ENCODE measurements around the gene ZBTB12.

ZBTB12 gene

GRCh38 chr6:31901953-31902643 lies at the start of gene ZBTB12:
TSS of gene ZBTB12 (minus strand) at chr6:31902086. CDS start at chr6:31901305, 781 bp downstream.
- H3K36me3 Mint-ChIP-seq (ENCODE audit: insufficient read depth) = peaks cover 16% of the 10 kb centered on the region
- ATAC-seq (replicated peaks; ENCODE audit: extremely low read depth, poor library complexity, severe bottlenecking) = peak; percentile 53
- DNase-seq (ENCODE audit: low spot score in 2 of 2) = peak; percentile 68 to 77
- H3K9me3 Mint-ChIP-seq = no peaks in the 10 kb centered on the region
- H3K27me3 Mint-ChIP-seq = peaks cover 8% of the 10 kb centered on the region
- peaks cover 34% of the 10 kb centered on the region for H3K4me1 Mint-ChIP-seq
- peak within 1 kb of the TSS; percentile 2 for H3K27ac Mint-ChIP-seq (ENCODE audit: low read depth)
- peak within 1 kb of the TSS; percentile 85 for H3K4me3 Mint-ChIP-seq

- H3K36me3 Mint-ChIP-seq (ENCODE audit: insufficient read depth) = peaks cover 33% of the 10 kb centered on the region
- H3K4me1 Mint-ChIP-seq = no peaks in the 10 kb centered on the region
- DNase-seq (ENCODE audit: low spot score in 2 of 2) (no peak), ATAC-seq (replicated peaks; ENCODE audit: extremely low read depth, poor library complexity, severe bottlenecking) (no peak)
- no peaks in the 10 kb centered on the region for H3K9me3 Mint-ChIP-seq
- no peak overlapping the region for H3K27ac Mint-ChIP-seq (ENCODE audit: low read depth)
- H3K27me3 Mint-ChIP-seq = peaks cover 9% of the 10 kb centered on the region
- H3K4me3 Mint-ChIP-seq = no peak overlapping the region
Observed at GRCh38 chr6:31949926-31950548, 48.2 kb upstream of the ZBTB12 start.

GRCh38 chr6:31948753-31949413 lies 47.0 kb upstream of the ZBTB12 start:
- H3K9me3 Mint-ChIP-seq = no peaks in the 10 kb centered on the region

GRCh38 chr6:31948306-31948705 lies 46.4 kb upstream of the ZBTB12 start:
- Mint-ChIP-seq H3K36me3 (ENCODE audit: insufficient read depth) (peaks cover 18% of the 10 kb centered on the region), H3K27me3 (peaks cover 25% of the 10 kb centered on the region), H3K4me3 (no peak overlapping the region), H3K9me3 (no peaks in the 10 kb centered on the region), H3K27ac (ENCODE audit: low read depth) (no peak overlapping the region), H3K4me1 (no peaks in the 10 kb centered on the region)
- no peak for DNase-seq (ENCODE audit: low spot score in 2 of 2)
- no peak for ATAC-seq (replicated peaks; ENCODE audit: extremely low read depth, poor library complexity, severe bottlenecking)

More at GRCh38 chr6:31948753-31949413, 47.0 kb upstream of the ZBTB12 start:
- ATAC-seq (replicated peaks; ENCODE audit: extremely low read depth, poor library complexity, severe bottlenecking) = no peak
- Mint-ChIP-seq H3K4me1 (no peaks in the 10 kb centered on the region), H3K36me3 (ENCODE audit: insufficient read depth) (peaks cover 22% of the 10 kb centered on the region), H3K4me3 (no peak overlapping the region), H3K27ac (ENCODE audit: low read depth) (no peak overlapping the region), H3K27me3 (peaks cover 21% of the 10 kb centered on the region)
- DNase-seq (ENCODE audit: low spot score in 2 of 2) = no peak

- no peak overlapping the region for H3K4me3 Mint-ChIP-seq
- peaks cover 13% of the 10 kb centered on the region for H3K36me3 Mint-ChIP-seq (ENCODE audit: insufficient read depth)
- H3K9me3 Mint-ChIP-seq = no peaks in the 10 kb centered on the region
- H3K27me3 Mint-ChIP-seq = peaks cover 28% of the 10 kb centered on the region
- peak overlapping the region; percentile 50 for H3K27ac Mint-ChIP-seq (ENCODE audit: low read depth)
- DNase-seq (ENCODE audit: low spot score in 2 of 2) = no peak
- ATAC-seq (replicated peaks; ENCODE audit: extremely low read depth, poor library complexity, severe bottlenecking) = no peak
- no peaks in the 10 kb centered on the region for H3K4me1 Mint-ChIP-seq
Observed at GRCh38 chr6:31947864-31948263, 46.0 kb upstream of the ZBTB12 start.

- peak overlapping the region; percentile 50 for H3K27ac Mint-ChIP-seq (ENCODE audit: low read depth)
- peaks cover 11% of the 10 kb centered on the region for H3K36me3 Mint-ChIP-seq (ENCODE audit: insufficient read depth)
- no peaks in the 10 kb centered on the region for H3K9me3 Mint-ChIP-seq
- DNase-seq (ENCODE audit: low spot score in 2 of 2) (no peak), ATAC-seq (replicated peaks; ENCODE audit: extremely low read depth, poor library complexity, severe bottlenecking) (no peak)
- no peak overlapping the region for H3K4me3 Mint-ChIP-seq
- no peaks in the 10 kb centered on the region for H3K4me1 Mint-ChIP-seq
- H3K27me3 Mint-ChIP-seq = peaks cover 35% of the 10 kb centered on the region
Observed at GRCh38 chr6:31947070-31947675, 45.3 kb upstream of the ZBTB12 start.

GRCh38 chr6:31946370-31946885 lies 44.5 kb upstream of the ZBTB12 start:
- ATAC-seq (replicated peaks; ENCODE audit: extremely low read depth, poor library complexity, severe bottlenecking) (no peak), DNase-seq (ENCODE audit: low spot score in 2 of 2) (no peak)
- Mint-ChIP-seq H3K27ac (ENCODE audit: low read depth) (peak overlapping the region; percentile 49), H3K27me3 (peaks cover 41% of the 10 kb centered on the region), H3K4me3 (no peak overlapping the region), H3K36me3 (ENCODE audit: insufficient read depth) (peaks cover 11% of the 10 kb centered on the region), H3K9me3 (no peaks in the 10 kb centered on the region), H3K4me1 (no peaks in the 10 kb centered on the region)

- Mint-ChIP-seq H3K27me3 (peaks cover 46% of the 10 kb centered on the region), H3K9me3 (no peaks in the 10 kb centered on the region), H3K4me1 (no peaks in the 10 kb centered on the region), H3K36me3 (ENCODE audit: insufficient read depth) (peaks cover 10% of the 10 kb centered on the region), H3K27ac (ENCODE audit: low read depth) (peak within 1 kb of the TSS; percentile 49), H3K4me3 (no peak within 1 kb of the TSS)
- ATAC-seq (replicated peaks; ENCODE audit: extremely low read depth, poor library complexity, severe bottlenecking) (no peak), DNase-seq (ENCODE audit: low spot score in 2 of 2) (no peak)
Observed at GRCh38 chr6:31945507-31946369, 43.9 kb upstream of the ZBTB12 start, which contains the start of gene CFB. TSS of gene CFB (plus strand) at chr6:31946095. CDS start at chr6:31946222, 127 bp downstream.

- no peak overlapping the region for H3K27ac Mint-ChIP-seq (ENCODE audit: low read depth)
- peaks cover 53% of the 10 kb centered on the region for H3K27me3 Mint-ChIP-seq
- DNase-seq (ENCODE audit: low spot score in 2 of 2) = no peak
- ATAC-seq (replicated peaks; ENCODE audit: extremely low read depth, poor library complexity, severe bottlenecking) = no peak
- no peak overlapping the region for H3K4me3 Mint-ChIP-seq
- H3K36me3 Mint-ChIP-seq (ENCODE audit: insufficient read depth) = peaks cover 8% of the 10 kb centered on the region
- H3K9me3 Mint-ChIP-seq = no peaks in the 10 kb centered on the region
- no peaks in the 10 kb centered on the region for H3K4me1 Mint-ChIP-seq
Observed at GRCh38 chr6:31945154-31945506, 43.2 kb upstream of the ZBTB12 start.

- Mint-ChIP-seq H3K27ac (ENCODE audit: low read depth) (no peak overlapping the region), H3K9me3 (no peaks in the 10 kb centered on the region), H3K4me1 (no peaks in the 10 kb centered on the region), H3K27me3 (peaks cover 53% of the 10 kb centered on the region), H3K4me3 (no peak overlapping the region), H3K36me3 (ENCODE audit: insufficient read depth) (peaks cover 2% of the 10 kb centered on the region)
- DNase-seq (ENCODE audit: low spot score in 2 of 2) (no peak), ATAC-seq (replicated peaks; ENCODE audit: extremely low read depth, poor library complexity, severe bottlenecking) (no peak)
Observed at GRCh38 chr6:31943742-31944141, 41.9 kb upstream of the ZBTB12 start.

- Mint-ChIP-seq H3K4me1 (no peaks in the 10 kb centered on the region), H3K9me3 (no peaks in the 10 kb centered on the region), H3K27me3 (peaks cover 46% of the 10 kb centered on the region), H3K36me3 (ENCODE audit: insufficient read depth) (peaks cover 2% of the 10 kb centered on the region), H3K4me3 (no peak overlapping the region), H3K27ac (ENCODE audit: low read depth) (no peak overlapping the region)
- ATAC-seq (replicated peaks; ENCODE audit: extremely low read depth, poor library complexity, severe bottlenecking) (no peak), DNase-seq (ENCODE audit: low spot score in 2 of 2) (no peak)
Observed at GRCh38 chr6:31940256-31940664, 38.4 kb upstream of the ZBTB12 start.

- H3K4me3 Mint-ChIP-seq = no peak overlapping the region
- H3K27me3 Mint-ChIP-seq = peaks cover 22% of the 10 kb centered on the region
- ATAC-seq (replicated peaks; ENCODE audit: extremely low read depth, poor library complexity, severe bottlenecking) = no peak
- H3K27ac Mint-ChIP-seq (ENCODE audit: low read depth) = no peak overlapping the region
- DNase-seq (ENCODE audit: low spot score in 2 of 2) = no peak
- H3K9me3 Mint-ChIP-seq = no peaks in the 10 kb centered on the region
- no peaks in the 10 kb centered on the region for H3K36me3 Mint-ChIP-seq (ENCODE audit: insufficient read depth)
- H3K4me1 Mint-ChIP-seq = no peaks in the 10 kb centered on the region
Observed at GRCh38 chr6:31935823-31936222, 33.9 kb upstream of the ZBTB12 start.
